Transverse colon (tissue), 3 donors: ENCODE results near the gene PRSS56.

ENCODE experiments used
- POLR2A ChIP-seq: fragments of 450-650 bp; IDR thresholded peaks from one replicate; pipeline ENCODE4 v1.6.1; 2016; ENCODE audit warnings: antibody characterized with exemption, mild to moderate bottlenecking, moderate library complexity
- POLR2AphosphoS5 ChIP-seq, 3 donors: sonication (generic); formaldehyde crosslinking; IDR thresholded peaks; one replicate each; pipeline ENCODE4 v1.6.1; 2016; ENCODE audit warnings: antibody characterized with exemption in 3 of 3

- TF ChIP-seq POLR2AphosphoS5 (IDR thresholded peaks at IDR 0.05) (no peak), POLR2A (no peak)
Observed at GRCh38 chr2:232504438-232504837, 15.8 kb upstream of the PRSS56 start.
